ENCODE data around the gene ZC3H13.

Gene ZC3H13

GRCh38 chr13:46016216-46016615, 36.3 kb downstream of the ZC3H13 start:
- no peak overlapping the region for H3K4me3 ChIP-seq (ENCODE audit: low read depth in 1 of 2, low read length in 2 of 2)
- H3K4me1 ChIP-seq (ENCODE audit: control insufficient read depth in 1 of 2, insufficient read depth in 2 of 2, low read length in 2 of 2), result no peaks in the 10 kb centered on the region
- no peaks in the 10 kb centered on the region for H3K9me3 ChIP-seq (ENCODE audit: control insufficient read depth in 1 of 2, low read length in 2 of 2)
- H3K36me3 ChIP-seq (ENCODE audit: control insufficient read depth in 1 of 2, insufficient read depth in 2 of 2, low read length in 2 of 2), result peaks cover 10 to 27% of the 10 kb centered on the region in 2 donors
- no peaks in the 10 kb centered on the region for H3K27me3 ChIP-seq (ENCODE audit: control insufficient read depth in 1 of 2, insufficient read depth in 2 of 2, low read length in 2 of 2)
- no peak overlapping the region for H3K27ac ChIP-seq (ENCODE audit: low read depth, low read length)
- no peak overlapping the region for H3K9ac ChIP-seq (ENCODE audit: low read depth in 1 of 2, low read length in 2 of 2)

- Histone ChIP-seq H3K27ac (ENCODE audit: low read depth, low read length) (no peak overlapping the region), H3K9me3 (ENCODE audit: control insufficient read depth in 1 of 2, low read length in 2 of 2) (no peaks in the 10 kb centered on the region), H3K27me3 (ENCODE audit: control insufficient read depth in 1 of 2, insufficient read depth in 2 of 2, low read length in 2 of 2) (no peaks in the 10 kb centered on the region), H3K36me3 (ENCODE audit: control insufficient read depth in 1 of 2, insufficient read depth in 2 of 2, low read length in 2 of 2) (peaks cover 10 to 32% of the 10 kb centered on the region in 2 donors), H3K9ac (ENCODE audit: low read depth in 1 of 2, low read length in 2 of 2) (no peak overlapping the region), H3K4me1 (ENCODE audit: control insufficient read depth in 1 of 2, insufficient read depth in 2 of 2, low read length in 2 of 2) (no peaks in the 10 kb centered on the region), H3K4me3 (ENCODE audit: low read depth in 1 of 2, low read length in 2 of 2) (no peak overlapping the region)
These were observed 37.2 kb downstream of the ZC3H13 start for GRCh38 chr13:46015366-46015765.

GRCh38 chr13:46012404-46012803, 40.1 kb downstream of the ZC3H13 start:
- no peak overlapping the region for H3K4me3 ChIP-seq (ENCODE audit: low read depth in 1 of 2, low read length in 2 of 2)
- no peaks in the 10 kb centered on the region for H3K4me1 ChIP-seq (ENCODE audit: control insufficient read depth in 1 of 2, insufficient read depth in 2 of 2, low read length in 2 of 2)
- H3K36me3 ChIP-seq (ENCODE audit: control insufficient read depth in 1 of 2, insufficient read depth in 2 of 2, low read length in 2 of 2), result peaks cover 19 to 35% of the 10 kb centered on the region in 2 donors
- no peaks in the 10 kb centered on the region for H3K9me3 ChIP-seq (ENCODE audit: control insufficient read depth in 1 of 2, low read length in 2 of 2)
- H3K27me3 ChIP-seq (ENCODE audit: control insufficient read depth in 1 of 2, insufficient read depth in 2 of 2, low read length in 2 of 2), result no peaks in the 10 kb centered on the region
- no peak overlapping the region for H3K9ac ChIP-seq (ENCODE audit: low read depth in 1 of 2, low read length in 2 of 2)
- no peak overlapping the region for H3K27ac ChIP-seq (ENCODE audit: low read depth, low read length)

- H3K9me3 ChIP-seq (ENCODE audit: control insufficient read depth in 1 of 2, low read length in 2 of 2), result no peaks in the 10 kb centered on the region
- no peaks in the 10 kb centered on the region for H3K4me1 ChIP-seq (ENCODE audit: control insufficient read depth in 1 of 2, insufficient read depth in 2 of 2, low read length in 2 of 2)
- no peak overlapping the region for H3K4me3 ChIP-seq (ENCODE audit: low read depth in 1 of 2, low read length in 2 of 2)
- no peak overlapping the region for H3K9ac ChIP-seq (ENCODE audit: low read depth in 1 of 2, low read length in 2 of 2)
- H3K27me3 ChIP-seq (ENCODE audit: control insufficient read depth in 1 of 2, insufficient read depth in 2 of 2, low read length in 2 of 2), result no peaks in the 10 kb centered on the region
- no peak overlapping the region for H3K27ac ChIP-seq (ENCODE audit: low read depth, low read length)
- H3K36me3 ChIP-seq (ENCODE audit: control insufficient read depth in 1 of 2, insufficient read depth in 2 of 2, low read length in 2 of 2), result peaks cover 16 to 31% of the 10 kb centered on the region in 2 donors
These were observed 42.4 kb downstream of the ZC3H13 start for GRCh38 chr13:46010148-46010547.

- H3K27me3 ChIP-seq (ENCODE audit: control insufficient read depth in 1 of 2, insufficient read depth in 2 of 2, low read length in 2 of 2), result no peaks in the 10 kb centered on the region
- no peak overlapping the region for H3K4me3 ChIP-seq (ENCODE audit: low read depth in 1 of 2, low read length in 2 of 2)
- no peak overlapping the region for H3K27ac ChIP-seq (ENCODE audit: low read depth, low read length)
- H3K4me1 ChIP-seq (ENCODE audit: control insufficient read depth in 1 of 2, insufficient read depth in 2 of 2, low read length in 2 of 2), result no peaks in the 10 kb centered on the region
- H3K36me3 ChIP-seq (ENCODE audit: control insufficient read depth in 1 of 2, insufficient read depth in 2 of 2, low read length in 2 of 2), result peaks cover 16 to 34% of the 10 kb centered on the region in 2 donors
- no peak overlapping the region for H3K9ac ChIP-seq (ENCODE audit: low read depth in 1 of 2, low read length in 2 of 2)
- no peaks in the 10 kb centered on the region for H3K9me3 ChIP-seq (ENCODE audit: control insufficient read depth in 1 of 2, low read length in 2 of 2)
These were observed 43.9 kb downstream of the ZC3H13 start for GRCh38 chr13:46008631-46009030.

- Histone ChIP-seq H3K4me3 (ENCODE audit: low read depth in 1 of 2, low read length in 2 of 2) (no peak overlapping the region), H3K27me3 (ENCODE audit: control insufficient read depth in 1 of 2, insufficient read depth in 2 of 2, low read length in 2 of 2) (no peaks in the 10 kb centered on the region), H3K36me3 (ENCODE audit: control insufficient read depth in 1 of 2, insufficient read depth in 2 of 2, low read length in 2 of 2) (peaks cover 20 to 40% of the 10 kb centered on the region in 2 donors), H3K27ac (ENCODE audit: low read depth, low read length) (no peak overlapping the region), H3K9me3 (ENCODE audit: control insufficient read depth in 1 of 2, low read length in 2 of 2) (no peaks in the 10 kb centered on the region), H3K4me1 (ENCODE audit: control insufficient read depth in 1 of 2, insufficient read depth in 2 of 2, low read length in 2 of 2) (no peaks in the 10 kb centered on the region), H3K9ac (ENCODE audit: low read depth in 1 of 2, low read length in 2 of 2) (no peak overlapping the region)
These were observed 45.7 kb downstream of the ZC3H13 start for GRCh38 chr13:46006688-46007452.

- no peak overlapping the region for H3K4me3 ChIP-seq (ENCODE audit: low read depth in 1 of 2, low read length in 2 of 2)
- no peak overlapping the region for H3K27ac ChIP-seq (ENCODE audit: low read depth, low read length)
- no peak overlapping the region for H3K9ac ChIP-seq (ENCODE audit: low read depth in 1 of 2, low read length in 2 of 2)
- no peaks in the 10 kb centered on the region for H3K9me3 ChIP-seq (ENCODE audit: control insufficient read depth in 1 of 2, low read length in 2 of 2)
- no peaks in the 10 kb centered on the region for H3K4me1 ChIP-seq (ENCODE audit: control insufficient read depth in 1 of 2, insufficient read depth in 2 of 2, low read length in 2 of 2)
- peaks cover 17 to 46% of the 10 kb centered on the region in 2 donors for H3K36me3 ChIP-seq (ENCODE audit: control insufficient read depth in 1 of 2, insufficient read depth in 2 of 2, low read length in 2 of 2)
- no peaks in the 10 kb centered on the region for H3K27me3 ChIP-seq (ENCODE audit: control insufficient read depth in 1 of 2, insufficient read depth in 2 of 2, low read length in 2 of 2)
These were observed 48.1 kb downstream of the ZC3H13 start for GRCh38 chr13:46004491-46004890.

GRCh38 chr13:45996631-45997030, 55.9 kb downstream of the ZC3H13 start:
- H3K27me3 ChIP-seq (ENCODE audit: control insufficient read depth in 1 of 2, insufficient read depth in 2 of 2, low read length in 2 of 2), result no peaks in the 10 kb centered on the region
- no peak overlapping the region for H3K9ac ChIP-seq (ENCODE audit: low read depth in 1 of 2, low read length in 2 of 2)
- H3K4me1 ChIP-seq (ENCODE audit: control insufficient read depth in 1 of 2, insufficient read depth in 2 of 2, low read length in 2 of 2), result no peaks in the 10 kb centered on the region
- no peak overlapping the region for H3K4me3 ChIP-seq (ENCODE audit: low read depth in 1 of 2, low read length in 2 of 2)
- no peak overlapping the region for H3K27ac ChIP-seq (ENCODE audit: low read depth, low read length)
- peaks cover 4 to 37% of the 10 kb centered on the region in 2 donors for H3K36me3 ChIP-seq (ENCODE audit: control insufficient read depth in 1 of 2, insufficient read depth in 2 of 2, low read length in 2 of 2)
- no peaks in the 10 kb centered on the region for H3K9me3 ChIP-seq (ENCODE audit: control insufficient read depth in 1 of 2, low read length in 2 of 2)

GRCh38 chr13:45995245-45995644, 57.3 kb downstream of the ZC3H13 start:
- no peak overlapping the region for H3K27ac ChIP-seq (ENCODE audit: low read depth, low read length)
- no peak overlapping the region for H3K9ac ChIP-seq (ENCODE audit: low read depth in 1 of 2, low read length in 2 of 2)
- H3K36me3 ChIP-seq (ENCODE audit: control insufficient read depth in 1 of 2, insufficient read depth in 2 of 2, low read length in 2 of 2), result peaks cover 4 to 25% of the 10 kb centered on the region in 2 donors
- no peaks in the 10 kb centered on the region for H3K4me1 ChIP-seq (ENCODE audit: control insufficient read depth in 1 of 2, insufficient read depth in 2 of 2, low read length in 2 of 2)
- no peak overlapping the region for H3K4me3 ChIP-seq (ENCODE audit: low read depth in 1 of 2, low read length in 2 of 2)
- no peaks in the 10 kb centered on the region for H3K27me3 ChIP-seq (ENCODE audit: control insufficient read depth in 1 of 2, insufficient read depth in 2 of 2, low read length in 2 of 2)
- no peaks in the 10 kb centered on the region for H3K9me3 ChIP-seq (ENCODE audit: control insufficient read depth in 1 of 2, low read length in 2 of 2)

- no peaks in the 10 kb centered on the region for H3K27me3 ChIP-seq (ENCODE audit: control insufficient read depth in 1 of 2, insufficient read depth in 2 of 2, low read length in 2 of 2)
- no peak overlapping the region for H3K4me3 ChIP-seq (ENCODE audit: low read depth in 1 of 2, low read length in 2 of 2)
- no peaks in the 10 kb centered on the region for H3K9me3 ChIP-seq (ENCODE audit: control insufficient read depth in 1 of 2, low read length in 2 of 2)
These were observed 57.8 kb downstream of the ZC3H13 start for GRCh38 chr13:45994752-45995151.

More at GRCh38 chr13:45994752-45995151, 57.8 kb downstream of the ZC3H13 start:
- H3K27ac ChIP-seq (ENCODE audit: low read depth, low read length), result no peak overlapping the region
- no peaks in the 10 kb centered on the region for H3K4me1 ChIP-seq (ENCODE audit: control insufficient read depth in 1 of 2, insufficient read depth in 2 of 2, low read length in 2 of 2)
- H3K36me3 ChIP-seq (ENCODE audit: control insufficient read depth in 1 of 2, insufficient read depth in 2 of 2, low read length in 2 of 2), result peaks cover 4 to 21% of the 10 kb centered on the region in 2 donors
- no peak overlapping the region for H3K9ac ChIP-seq (ENCODE audit: low read depth in 1 of 2, low read length in 2 of 2)

Data from duodenal mucosa (tissue), 2 donors.